Pancreas (tissue), 10 donors: ENCODE data around the gene EXTL2. TPM values are rescaled to one million over a fixed set of nuclear protein-coding genes. Genes with fewer than 3 reads are reported as not detected.

Experiments used
- ATAC-seq, 4 donors: fragments of 200-7000 bp; cut with Tn5 transposase; one replicate each; pipeline versions ENCODE4 v1.8.0 to v1.9.1; 2020; ENCODE audit warnings: mild to moderate bottlenecking in 4 of 4, moderate library complexity in 4 of 4
- DNase-seq, 6 donors: peaks; one replicate each; pipeline ENCODE4 v3.0.0-alpha.2; 2020
- FAIRE-seq: peaks from 2 replicates; lab custom pipeline; 2012; peaks lifted over from hg19 to GRCh38; lab: Jason Lieb, UNC
- H3K27ac ChIP-seq, 4 donors: fragments of 200-600 bp; sonication (generic); 1 replicate in 3 of 4; 2 replicates in 1 of 4; pipeline versions ENCODE4 v1.5.0 to v1.8.0; 2020
- H3K27me3 ChIP-seq, 4 donors: fragments of 200-600 bp; one replicate each; pipeline ENCODE4 v1.8.0; 2021
- H3K36me3 ChIP-seq, 3 donors: fragments of 200-600 bp; sonication (generic) in 1 of 3; one replicate each; pipeline versions ENCODE4 v1.5.0 to v1.8.0; 2020 to 2021
- H3K4me1 ChIP-seq, 3 donors: fragments of 200-600 bp; one replicate each; pipeline ENCODE4 v1.8.0; 2021
- H3K4me3 ChIP-seq, 4 donors: fragments of 200-600 bp; sonication (generic) in 2 of 4; one replicate each; pipeline versions ENCODE4 v1.5.0 to v1.8.0; 2020 to 2021
- H3K9me3 ChIP-seq, 4 donors: fragments of 200-600 bp; one replicate each; pipeline ENCODE4 v1.8.0; 2021
- CTCF ChIP-seq, 4 donors: fragments of 200-600 bp; sonication (generic) in 3 of 4; IDR thresholded peaks; one replicate each; pipeline versions ENCODE4 v1.5.0 to v1.8.0; 2021; ENCODE audit warnings: antibody characterized with exemption in 4 of 4
- WGBS, 2 donors: extraction: QIAGEN DNeasy Blood & Tissue Kit; methylation state at CpG; one replicate each; pipeline ENCODE4 v1.1.7; 2013; 5-methylcytosine and 5-hydroxymethylcytosine counted together
- intact Hi-C, 3 donors: fragments of 100-400 bp; cut with DNase I; formaldehyde crosslinking; loops; one replicate each; pipeline versions ENCODE4 v1.11.1 to v1.14.2; 2022
- polyA plus RNA-seq, 2 donors: library from polyadenylated mRNA; stranded (reverse); fragments of 200-250 nt; gene quantifications; one replicate each; pipeline ENCODE4 v1.2.3, GENCODE V29; 2013
- total RNA-seq, 6 donors: library from RNA; stranded (reverse); fragmentation: NEBNext Ultra II Directional in 4 of 6; extraction: Animal tissue kit (Norgen Biotek cat#: 25700) in 4 of 6; gene quantifications; one replicate each; pipeline versions ENCODE4 v1.2.1 to v1.2.4, GENCODE V29; 2021 to 2023
- donor health status: healthy with polysubstance abuse.
- donor health status: DM: no; HTN: no; CAD: no; lungs with moderate emphysema.
- donor health status: DM: no; HTN: no; CAD: no.
- donor health status: control.
- donor health status: control.
- donor health status: Bipolar disorder and iron deficiency.
- donor health status: DM: yes; HTN: yes; CAD: no.
- donor health status: DM: no; HTN: no; CAD: no.
- donor health status: DM: no; HTN: no; CAD: no.
- donor health status: DM: yes; HTN: yes; CAD: no.

EXTL2 gene
- total and polyA plus RNA-seq, 8 donors = 3.6 to 8.8 (median 6.2) TPM

- no peak for DNase-seq
- peak; percentile 96 for FAIRE-seq
Observed at GRCh38 chr1:100921110-100921706, 26.6 kb upstream of the EXTL2 start.

GRCh38 chr1:100912019-100912418, 17.4 kb upstream of the EXTL2 start:
- intact Hi-C loops = no loop called here
- H3K4me1 ChIP-seq = no peaks in the 10 kb centered on the region
- no peaks in the 10 kb centered on the region for H3K9me3 ChIP-seq
- ATAC-seq = no peak
- peaks cover 0 to 33% (median 12%) of the 10 kb centered on the region in 3 donors for H3K36me3 ChIP-seq
- no peak for DNase-seq
- TF ChIP-seq CTCF (IDR thresholded peaks at IDR 0.05) = no peak
- no peak for FAIRE-seq
- H3K27me3 ChIP-seq = no peaks in the 10 kb centered on the region
- H3K4me3 ChIP-seq = no peak overlapping the region
- H3K27ac ChIP-seq = no peak overlapping the region

More at GRCh38 chr1:100921110-100921706, 26.6 kb upstream of the EXTL2 start:
- peak; percentile 30 to 58 (median 48) for TF ChIP-seq CTCF (IDR thresholded peaks at IDR 0.05)
- peak in 3 of 4 donors; percentile 70 to 75 (median 75) for ATAC-seq
- intact Hi-C loops = loop anchor here in 2 of 3 donors (5.0 to 10.0 kb wide), 3 partner anchors 314 to 366 kb away; partner anchors contain the start of gene S1PR1 (in 1 of the 2)
- no peaks in the 10 kb centered on the region for H3K27me3 ChIP-seq
- no peaks in the 10 kb centered on the region for H3K4me1 ChIP-seq
- H3K4me3 ChIP-seq = no peak overlapping the region
- H3K9me3 ChIP-seq = no peaks in the 10 kb centered on the region
- WGBS, 2 donors = 41 to 48% methylated on average over 3 of the region's 3 CpGs
- no peak overlapping the region for H3K27ac ChIP-seq
- no peaks in the 10 kb centered on the region for H3K36me3 ChIP-seq

GRCh38 chr1:100909018-100909417, 14.4 kb upstream of the EXTL2 start:
- FAIRE-seq = no peak
- H3K27me3 ChIP-seq = no peaks in the 10 kb centered on the region
- H3K4me3 ChIP-seq = no peak overlapping the region
- peaks cover 0 to 37% (median 12%) of the 10 kb centered on the region in 3 donors for H3K36me3 ChIP-seq
- no peak for DNase-seq
- intact Hi-C loops = no loop called here
- H3K27ac ChIP-seq = no peak overlapping the region
- H3K9me3 ChIP-seq = no peaks in the 10 kb centered on the region
- no peaks in the 10 kb centered on the region for H3K4me1 ChIP-seq
- no peak for TF ChIP-seq CTCF (IDR thresholded peaks at IDR 0.05)
- no peak for ATAC-seq

GRCh38 chr1:100907887-100908286, 13.2 kb upstream of the EXTL2 start:
- Histone ChIP-seq H3K36me3 (peaks cover 0 to 28% (median 12%) of the 10 kb centered on the region in 3 donors), H3K4me1 (no peaks in the 10 kb centered on the region), H3K4me3 (no peak overlapping the region), H3K9me3 (no peaks in the 10 kb centered on the region), H3K27me3 (no peaks in the 10 kb centered on the region), H3K27ac (no peak overlapping the region)
- 90 to 95% methylated on average over 1 of the region's 1 CpG for WGBS, 2 donors
- intact Hi-C loops = no loop called here
- ATAC-seq (no peak), DNase-seq (no peak), FAIRE-seq (no peak)
- no peak for TF ChIP-seq CTCF (IDR thresholded peaks at IDR 0.05)

GRCh38 chr1:100905181-100905580, 10.5 kb upstream of the EXTL2 start:
- no peak overlapping the region for H3K27ac ChIP-seq
- 97 to 98% methylated on average over 3 of the region's 3 CpGs for WGBS, 2 donors

More at GRCh38 chr1:100905181-100905580, 10.5 kb upstream of the EXTL2 start:
- ATAC-seq (no peak), FAIRE-seq (peak; percentile 5), DNase-seq (no peak)
- Histone ChIP-seq H3K27me3 (no peaks in the 10 kb centered on the region), H3K36me3 (peaks cover 0 to 10% (median 5%) of the 10 kb centered on the region in 3 donors), H3K9me3 (no peaks in the 10 kb centered on the region), H3K4me1 (no peaks in the 10 kb centered on the region), H3K4me3 (no peak overlapping the region)
- intact Hi-C loops = no loop called here
- TF ChIP-seq CTCF (IDR thresholded peaks at IDR 0.05) = no peak
